Body of pancreas (tissue), 4 donors: ENCODE data around the gene HYAL1.

Experiments
- CTCF ChIP-seq, 7 experiments: fragments of 450-650 bp in 4 of 7; fragments of 200-600 bp in 3 of 7; sonication (generic) in 3 of 7; IDR thresholded peaks; one replicate each; pipeline ENCODE4 v1.5.1; 2016 to 2019; ENCODE audit warnings: antibody characterized with exemption in 7 of 7
- POLR2A ChIP-seq, 3 donors: fragments of 450-650 bp; IDR thresholded peaks; one replicate each; pipeline ENCODE4 v1.6.1; 2016; ENCODE audit warnings: antibody characterized with exemption in 3 of 3, mild to moderate bottlenecking in 2 of 3

- TF ChIP-seq POLR2A (IDR thresholded peaks at IDR 0.05) (no peak), CTCF (IDR thresholded peaks at IDR 0.05) (no peak)
These were observed 6.0 kb downstream of the HYAL1 start for GRCh38 chr3:50297384-50297775.
